Lung (tissue), 13 donors: ENCODE data around the gene AK4. TPM values are rescaled to one million over a fixed set of nuclear protein-coding genes. Genes with fewer than 3 reads are reported as not detected.

Experiments
- ATAC-seq: fragments of 200-7000 bp; cut with Tn5 transposase; one replicate; pipeline ENCODE4 v1.9.1; 2020; ENCODE audit warnings: moderate number of reproducible peaks; ENCODE audit not compliant: insufficient read depth, low FRiP score
- DNase-seq, 3 donors: peaks; one replicate each; pipeline ENCODE4 v3.0.0-alpha.2; 2013 to 2017
- H3K27ac ChIP-seq, 2 donors: one replicate each; pipeline ENCODE4 v1.5.1; 2013; ENCODE audit warnings: mild to moderate bottlenecking in 2 of 2, moderate library complexity in 2 of 2, control low read depth in 1 of 2, inconsistent platforms in 1 of 2, low read depth in 1 of 2, low read length in 1 of 2
- H3K27me3 ChIP-seq, 3 donors: one replicate each; pipeline ENCODE4 v1.5.1; 2013; ENCODE audit warnings: low read length in 2 of 3; ENCODE audit not compliant: control insufficient read depth in 3 of 3, insufficient read depth in 3 of 3
- H3K36me3 ChIP-seq, 4 donors: one replicate each; pipeline ENCODE4 v1.5.1; 2013; ENCODE audit warnings: low read length in 4 of 4, mild to moderate bottlenecking in 1 of 4, moderate library complexity in 1 of 4; ENCODE audit not compliant: control insufficient read depth in 4 of 4, insufficient read depth in 4 of 4
- H3K4me1 ChIP-seq, 5 donors: one replicate each; pipeline ENCODE4 v1.5.1; 2013; ENCODE audit warnings: low read length in 5 of 5, mild to moderate bottlenecking in 2 of 5, moderate library complexity in 1 of 5; ENCODE audit not compliant: control insufficient read depth in 5 of 5, insufficient read depth in 5 of 5
- H3K4me3 ChIP-seq: one replicate; pipeline ENCODE4 v1.5.1; 2013; ENCODE audit warnings: mild to moderate bottlenecking, control low read depth, moderate library complexity
- H3K9ac ChIP-seq, 2 donors: one replicate each; pipeline ENCODE4 v1.5.1; 2013; ENCODE audit warnings: low read length in 2 of 2, control low read depth in 1 of 2; ENCODE audit not compliant: insufficient read depth in 1 of 2
- H3K9me3 ChIP-seq, 4 donors: one replicate each; pipeline ENCODE4 v1.5.1; 2013; ENCODE audit warnings: low read length in 3 of 4, mild to moderate bottlenecking in 1 of 4, moderate library complexity in 1 of 4; ENCODE audit not compliant: control insufficient read depth in 4 of 4, insufficient read depth in 3 of 4
- CTCF ChIP-seq: IDR thresholded peaks from 2 replicates; pipeline ENCODE4 v1.5.1; 2012; ENCODE audit warnings: mild to moderate bottlenecking; ENCODE audit errors: control extremely low read depth, extremely low read depth
- WGBS, 2 donors: extraction: QIAGEN DNeasy Blood & Tissue Kit; methylation state at CpG; one replicate each; pipeline ENCODE4 v1.1.7; 2013; 5-methylcytosine and 5-hydroxymethylcytosine counted together
- polyA plus RNA-seq, 2 donors: library from polyadenylated mRNA; stranded (reverse); fragments of 200-250 nt; gene quantifications; one replicate each; pipeline ENCODE4 v1.2.1, GENCODE V29; 2013
- small RNA-seq: library from RNA; depleted of rRNA; stranded (forward); fragments of <200 nt; gene quantifications from one replicate; pipeline ENCODE3, GENCODE V24; 2014; ENCODE audit warnings: low replicate concordance
- total RNA-seq, 2 donors: library from RNA; depleted of rRNA in 1 of 2; stranded (reverse); fragments of >200 nt in 1 of 2; gene quantifications; one replicate each; pipeline ENCODE4 v1.2.1, GENCODE V29; 2014 to 2021
- donor health status: control.
- donor health status: control.
- donor health status: Bipolar disorder and iron deficiency.
- donor health status: healthy.
- donor health status: DM: yes; HTN: yes; CAD: no.

AK4 gene
- total and polyA plus RNA-seq, 4 donors: 1.1 to 13.7 (median 6.5) TPM

- ATAC-seq (no peak), DNase-seq (no peak)
- Histone ChIP-seq H3K4me1 (peaks cover 2 to 33% (median 6%) of the 10 kb centered on the region in 5 donors), H3K27me3 (peaks cover 0 to 5% (median 0%) of the 10 kb centered on the region in 3 donors), H3K4me3 (no peak overlapping the region), H3K27ac (no peak overlapping the region), H3K9ac (no peak overlapping the region), H3K9me3 (no peaks in the 10 kb centered on the region), H3K36me3 (no peaks in the 10 kb centered on the region)
- 63 to 69% methylated on average over 10 of the region's 10 CpGs for WGBS, 2 donors
- TF ChIP-seq CTCF: no peak
These were observed 129.8 kb downstream of the AK4 start for GRCh38 chr1:65277605-65278347.

GRCh38 chr1:65278376-65279069, 130.5 kb downstream of the AK4 start:
- ATAC-seq (no peak), DNase-seq (peak; percentile 58 to 86 (median 85))
- Histone ChIP-seq H3K36me3 (no peaks in the 10 kb centered on the region), H3K9ac (no peak overlapping the region), H3K4me1 (peaks cover 2 to 33% (median 6%) of the 10 kb centered on the region in 5 donors), H3K27me3 (peaks cover 0 to 5% (median 0%) of the 10 kb centered on the region in 3 donors), H3K4me3 (no peak overlapping the region), H3K27ac (no peak overlapping the region), H3K9me3 (no peaks in the 10 kb centered on the region)
- WGBS, 2 donors: 55 to 58% methylated on average over 5 of the region's 5 CpGs
- no peak for TF ChIP-seq CTCF

GRCh38 chr1:65279070-65279779, 131.2 kb downstream of the AK4 start:
- ATAC-seq (no peak), DNase-seq (peak; percentile 79 to 89 (median 89))
- H3K9me3 ChIP-seq: no peaks in the 10 kb centered on the region
- TF ChIP-seq CTCF: no peak
- H3K4me1 ChIP-seq: peaks cover 2 to 33% (median 6%) of the 10 kb centered on the region in 5 donors
- no peak overlapping the region for H3K4me3 ChIP-seq
- H3K9ac ChIP-seq: no peak overlapping the region
- 60 to 66% methylated on average over 5 of the region's 5 CpGs for WGBS, 2 donors
- peaks cover 0 to 5% (median 0%) of the 10 kb centered on the region in 3 donors for H3K27me3 ChIP-seq
- H3K27ac ChIP-seq: no peak overlapping the region
- H3K36me3 ChIP-seq: no peaks in the 10 kb centered on the region

Small RNAs within 50 kb of the gene (small RNA-seq; reads per million reads assigned to genes)
- not detected for gene RPS29P7

Other genes with a start within 250 kb of the AK4 start
- 100 to 1,000 TPM; 145 to 162 TPM for gene JAK1, start 181.7 kb upstream of the AK4 start, total RNA-seq
- 10 to 100 TPM; 26.7 to 87.1 TPM for gene JAK1, start 181.7 kb upstream of the AK4 start, polyA plus RNA-seq
- gene DNAJC6, start 161.3 kb downstream of the AK4 start, total RNA-seq: 1 to 10 TPM; 4.6 to 5.0 TPM
- gene DNAJC6, start 161.3 kb downstream of the AK4 start, polyA plus RNA-seq: 1 to 10 TPM in 1 of 2 donors, under 1 TPM in 1; 0.96 to 1.4 TPM